ENCODE data around the gene HDC.
A peak's percentile ranks its signal among the peaks of the same experiment; 100 is the strongest.

Gene HDC

GRCh38 chr15:50275091-50275490, 9.6 kb upstream of the HDC start:
- H3K36me3 Mint-ChIP-seq: peaks cover 3% of the 10 kb centered on the region
- no peak overlapping the region for H3K4me3 Mint-ChIP-seq
- no peaks in the 10 kb centered on the region for H3K4me1 Mint-ChIP-seq
- DNase-seq (ENCODE audit: low spot score in 2 of 2) (no peak), ATAC-seq (ENCODE audit: low read depth) (no peak)
- no peaks in the 10 kb centered on the region for H3K27me3 Mint-ChIP-seq
- no peak overlapping the region for H3K27ac Mint-ChIP-seq
- no peaks in the 10 kb centered on the region for H3K9me3 Mint-ChIP-seq

- Mint-ChIP-seq H3K4me3 (no peak overlapping the region), H3K4me1 (peaks cover 3% of the 10 kb centered on the region), H3K27me3 (peaks cover 5% of the 10 kb centered on the region), H3K9me3 (peaks cover 4% of the 10 kb centered on the region), H3K27ac (no peak overlapping the region), H3K36me3 (peaks cover 4% of the 10 kb centered on the region)
- DNase-seq (ENCODE audit: low spot score in 2 of 2) (no peak), ATAC-seq (ENCODE audit: low read depth) (no peak)
Measured at GRCh38 chr15:50267577-50267976, 2.1 kb upstream of the HDC start.

- peaks cover 4% of the 10 kb centered on the region for H3K9me3 Mint-ChIP-seq
- H3K4me1 Mint-ChIP-seq: peaks cover 9% of the 10 kb centered on the region
- H3K27ac Mint-ChIP-seq: no peak overlapping the region
- peaks cover 4% of the 10 kb centered on the region for H3K36me3 Mint-ChIP-seq
- no peak for DNase-seq (ENCODE audit: low spot score in 2 of 2)
- peaks cover 5% of the 10 kb centered on the region for H3K27me3 Mint-ChIP-seq
- ATAC-seq (ENCODE audit: low read depth): peak; percentile 22
- no peak overlapping the region for H3K4me3 Mint-ChIP-seq
Measured at GRCh38 chr15:50262533-50262932, 3.0 kb downstream of the HDC start.

- Mint-ChIP-seq H3K27me3 (peaks cover 2% of the 10 kb centered on the region), H3K9me3 (peaks cover under 1% of the 10 kb centered on the region), H3K27ac (no peak overlapping the region), H3K4me3 (no peak overlapping the region), H3K4me1 (peaks cover 9% of the 10 kb centered on the region), H3K36me3 (peaks cover 1% of the 10 kb centered on the region)
- no peak for ATAC-seq (ENCODE audit: low read depth)
- no peak for DNase-seq (ENCODE audit: low spot score in 2 of 2)
Measured at GRCh38 chr15:50261981-50262380, 3.5 kb downstream of the HDC start.

- ATAC-seq (ENCODE audit: low read depth) (no peak), DNase-seq (ENCODE audit: low spot score in 2 of 2) (no peak)
- Mint-ChIP-seq H3K4me1 (peaks cover 9% of the 10 kb centered on the region), H3K27me3 (no peaks in the 10 kb centered on the region), H3K36me3 (no peaks in the 10 kb centered on the region), H3K27ac (no peak overlapping the region), H3K4me3 (no peak overlapping the region), H3K9me3 (no peaks in the 10 kb centered on the region)
Measured at GRCh38 chr15:50260969-50261496, 4.5 kb downstream of the HDC start.

GRCh38 chr15:50259276-50259675, 6.2 kb downstream of the HDC start:
- no peak for ATAC-seq (ENCODE audit: low read depth)
- Mint-ChIP-seq H3K27me3 (peaks cover 2% of the 10 kb centered on the region), H3K4me1 (peaks cover 9% of the 10 kb centered on the region), H3K27ac (no peak overlapping the region), H3K4me3 (no peak overlapping the region), H3K36me3 (no peaks in the 10 kb centered on the region), H3K9me3 (no peaks in the 10 kb centered on the region)
- no peak for DNase-seq (ENCODE audit: low spot score in 2 of 2)

GRCh38 chr15:50257924-50258323, 7.6 kb downstream of the HDC start:
- no peak overlapping the region for H3K4me3 Mint-ChIP-seq
- no peak overlapping the region for H3K27ac Mint-ChIP-seq
- H3K4me1 Mint-ChIP-seq: peaks cover 9% of the 10 kb centered on the region
- no peaks in the 10 kb centered on the region for H3K9me3 Mint-ChIP-seq
- DNase-seq (ENCODE audit: low spot score in 2 of 2) (no peak), ATAC-seq (ENCODE audit: low read depth) (no peak)
- H3K27me3 Mint-ChIP-seq: peaks cover 2% of the 10 kb centered on the region
- no peaks in the 10 kb centered on the region for H3K36me3 Mint-ChIP-seq

- H3K4me3 Mint-ChIP-seq: no peak overlapping the region
- H3K27me3 Mint-ChIP-seq: peaks cover 2% of the 10 kb centered on the region
- H3K9me3 Mint-ChIP-seq: no peaks in the 10 kb centered on the region
- H3K36me3 Mint-ChIP-seq: no peaks in the 10 kb centered on the region
- ATAC-seq (ENCODE audit: low read depth) (no peak), DNase-seq (ENCODE audit: low spot score in 2 of 2) (no peak)
- H3K4me1 Mint-ChIP-seq: peaks cover 5% of the 10 kb centered on the region
- no peak overlapping the region for H3K27ac Mint-ChIP-seq
Measured at GRCh38 chr15:50257332-50257731, 8.2 kb downstream of the HDC start.

GRCh38 chr15:50256188-50257041, 9.1 kb downstream of the HDC start:
- ATAC-seq (ENCODE audit: low read depth) (no peak), DNase-seq (ENCODE audit: low spot score in 2 of 2) (no peak)
- Mint-ChIP-seq H3K4me1 (peaks cover 5% of the 10 kb centered on the region), H3K36me3 (no peaks in the 10 kb centered on the region), H3K27ac (no peak overlapping the region), H3K9me3 (no peaks in the 10 kb centered on the region), H3K4me3 (no peak overlapping the region), H3K27me3 (peaks cover 2% of the 10 kb centered on the region)

GRCh38 chr15:50252556-50252955, 13.0 kb downstream of the HDC start:
- H3K4me1 Mint-ChIP-seq: peaks cover 6% of the 10 kb centered on the region

GRCh38 chr15:50251638-50252182, 13.8 kb downstream of the HDC start:
- Mint-ChIP-seq H3K9me3 (no peaks in the 10 kb centered on the region), H3K27ac (no peak overlapping the region), H3K4me3 (no peak overlapping the region), H3K27me3 (peaks cover 2% of the 10 kb centered on the region), H3K4me1 (peaks cover 10% of the 10 kb centered on the region), H3K36me3 (no peaks in the 10 kb centered on the region)
- ATAC-seq (ENCODE audit: low read depth) (no peak), DNase-seq (ENCODE audit: low spot score in 2 of 2) (no peak)

More at GRCh38 chr15:50252556-50252955, 13.0 kb downstream of the HDC start:
- no peaks in the 10 kb centered on the region for H3K9me3 Mint-ChIP-seq
- no peaks in the 10 kb centered on the region for H3K36me3 Mint-ChIP-seq
- no peak for ATAC-seq (ENCODE audit: low read depth)
- no peak for DNase-seq (ENCODE audit: low spot score in 2 of 2)
- no peak overlapping the region for H3K27ac Mint-ChIP-seq
- H3K27me3 Mint-ChIP-seq: peaks cover 2% of the 10 kb centered on the region
- no peak overlapping the region for H3K4me3 Mint-ChIP-seq

GRCh38 chr15:50250760-50251394, 14.6 kb downstream of the HDC start:
- ATAC-seq (ENCODE audit: low read depth) (no peak), DNase-seq (ENCODE audit: low spot score in 2 of 2) (no peak)
- Mint-ChIP-seq H3K27ac (no peak overlapping the region), H3K4me3 (no peak overlapping the region), H3K27me3 (peaks cover 2% of the 10 kb centered on the region), H3K4me1 (peaks cover 10% of the 10 kb centered on the region), H3K36me3 (no peaks in the 10 kb centered on the region), H3K9me3 (no peaks in the 10 kb centered on the region)

GRCh38 chr15:50249704-50250103, 15.8 kb downstream of the HDC start:
- Mint-ChIP-seq H3K27me3 (peaks cover 2% of the 10 kb centered on the region), H3K4me3 (no peak overlapping the region), H3K36me3 (no peaks in the 10 kb centered on the region), H3K9me3 (peaks cover 1% of the 10 kb centered on the region), H3K4me1 (peaks cover 10% of the 10 kb centered on the region), H3K27ac (no peak overlapping the region)
- ATAC-seq (ENCODE audit: low read depth) (no peak), DNase-seq (ENCODE audit: low spot score in 2 of 2) (no peak)

GRCh38 chr15:50248994-50249582, 16.4 kb downstream of the HDC start:
- Mint-ChIP-seq H3K36me3 (no peaks in the 10 kb centered on the region), H3K9me3 (peaks cover 1% of the 10 kb centered on the region), H3K27ac (peak overlapping the region; percentile 79), H3K4me3 (no peak overlapping the region), H3K4me1 (peaks cover 10% of the 10 kb centered on the region), H3K27me3 (no peaks in the 10 kb centered on the region)
- no peak for ATAC-seq (ENCODE audit: low read depth)
- no peak for DNase-seq (ENCODE audit: low spot score in 2 of 2)
